Islet precursor cell (in vitro differentiated cells): Measurements from ENCODE around the gene HRH3.
A peak's percentile ranks its signal among the peaks of the same experiment; 100 is the strongest.

Experiments used
- DNase-seq: peaks from one replicate; pipeline ENCODE4 v3.0.0-alpha.2; 2018

HRH3 gene

GRCh38 chr20:62215020-62215990 lies 4.8 kb downstream of the HRH3 start:
- no peak for DNase-seq

- no peak for DNase-seq
Observed at GRCh38 chr20:62214067-62214466, 6.0 kb downstream of the HRH3 start.

- DNase-seq, result no peak
Observed at GRCh38 chr20:62212299-62212698, 7.8 kb downstream of the HRH3 start.

- DNase-seq, result no peak
Observed at GRCh38 chr20:62211769-62212288, 8.2 kb downstream of the HRH3 start.

- no peak for DNase-seq
Observed at GRCh38 chr20:62211216-62211615, 8.9 kb downstream of the HRH3 start.

GRCh38 chr20:62210496-62210855 lies 9.6 kb downstream of the HRH3 start:
- no peak for DNase-seq

GRCh38 chr20:62209850-62210495 lies 10.1 kb downstream of the HRH3 start:
- DNase-seq, result no peak

GRCh38 chr20:62208795-62209755 lies 11.0 kb downstream of the HRH3 start:
- DNase-seq, result peak; percentile 77

- DNase-seq, result no peak
Observed at GRCh38 chr20:62208061-62208794, 11.8 kb downstream of the HRH3 start.

GRCh38 chr20:62206388-62206775 lies 13.7 kb downstream of the HRH3 start:
- DNase-seq, result no peak

GRCh38 chr20:62205618-62206387 lies 14.3 kb downstream of the HRH3 start:
- no peak for DNase-seq

- DNase-seq, result no peak
Observed at GRCh38 chr20:62203378-62204030, 16.6 kb downstream of the HRH3 start.

GRCh38 chr20:62202676-62203377 lies 17.3 kb downstream of the HRH3 start:
- DNase-seq, result no peak

- no peak for DNase-seq
Observed at GRCh38 chr20:62202083-62202395, 18.0 kb downstream of the HRH3 start.

GRCh38 chr20:62201173-62202082 lies 18.6 kb downstream of the HRH3 start:
- DNase-seq, result no peak

GRCh38 chr20:62200491-62201172 lies 19.4 kb downstream of the HRH3 start:
- no peak for DNase-seq

GRCh38 chr20:62198931-62199330 lies 21.1 kb downstream of the HRH3 start:
- no peak for DNase-seq

- DNase-seq, result no peak
Observed at GRCh38 chr20:62198496-62198895, 21.6 kb downstream of the HRH3 start.

- no peak for DNase-seq
Observed at GRCh38 chr20:62197801-62198200, 22.3 kb downstream of the HRH3 start.
